ENCODE results near the gene NBPF6. TPM values are rescaled to one million over a fixed set of nuclear protein-coding genes. Genes with fewer than 3 reads are reported as not detected.
"Not testable (repeated sequence)": the region's sequence is repeated elsewhere in the genome, so short reads cannot be mapped to it uniquely, and the experiment has no call there.

NBPF6 gene
- total and polyA plus RNA-seq, 2 donors (not counting 1 experiment from before 2014, with no cell fraction given) = not detected

DNA sequence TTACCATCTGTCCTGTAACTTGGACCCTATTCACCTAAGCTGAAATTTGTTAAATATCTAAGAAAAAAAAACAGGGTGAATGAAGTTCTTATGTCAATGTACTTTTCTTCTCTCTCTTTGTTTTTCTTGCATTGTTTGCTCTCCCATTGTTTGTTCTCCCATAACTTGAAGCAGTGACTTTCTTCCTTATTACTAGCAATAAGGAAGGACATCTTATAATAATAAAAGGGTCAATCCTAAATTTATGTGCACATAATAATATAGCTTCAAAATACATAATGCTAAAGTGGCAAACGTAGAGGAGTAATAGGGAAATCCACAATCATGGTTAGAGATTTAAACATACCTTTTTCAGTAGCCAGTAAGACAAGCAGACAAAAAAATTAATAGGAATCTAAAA lies 23.3 kb upstream of the NBPF6 start:
- H3K4me3 ChIP-seq (ENCODE audit: control extremely low read depth in 1 of 5, extremely low read depth in 1 of 5, insufficient read depth in 1 of 5, low read depth in 2 of 5, low read length in 4 of 5); H3K4me1 ChIP-seq (ENCODE audit: control insufficient read depth in 2 of 2, insufficient read depth in 2 of 2, low read length in 2 of 2); H3K9me3 Mint-ChIP-seq (ENCODE audit: insufficient read depth); H3K36me3 ChIP-seq (replicated peaks in 1 of 2; ENCODE audit: control extremely low read depth in 1 of 2, control insufficient read depth in 1 of 2, extremely low read depth in 1 of 2, insufficient read depth in 2 of 2, low read length in 1 of 2); POLR2A ChIA-PET; H3K27me3 Mint-ChIP-seq; H4K20me1 ChIP-seq (ENCODE audit: control insufficient read depth, insufficient read depth, low read length, poor library complexity, severe bottlenecking); H3K9me3 ChIP-seq (ENCODE audit: control extremely low read depth in 1 of 3, control insufficient read depth in 2 of 3, insufficient read depth in 1 of 3, low read length in 2 of 3); H2AFZ ChIP-seq (ENCODE audit: insufficient read depth, low read depth, low read length, poor library complexity, severe bottlenecking); CTCF ChIA-PET; H3K27ac Mint-ChIP-seq; H3K79me2 ChIP-seq (ENCODE audit: control insufficient read depth, insufficient read depth, low read length); H3K4me3 Mint-ChIP-seq; H3K27me3 ChIP-seq (replicated peaks in 1 of 4; ENCODE audit: control extremely low read depth in 1 of 4, control insufficient read depth in 3 of 4, insufficient read depth in 4 of 4, low read length in 3 of 4); DNase-seq; H3K4me2 ChIP-seq (replicated peaks; ENCODE audit: low read depth, low read length, poor library complexity, severe bottlenecking); H3K4me1 Mint-ChIP-seq; H3K27ac ChIP-seq (ENCODE audit: low read length in 2 of 2); ATAC-seq (ENCODE audit: low read depth); intact Hi-C loops (cut with micrococcal nuclease); H3K9ac ChIP-seq (ENCODE audit: low read length): not testable (repeated sequence)
- WGBS (ENCODE audit: insufficient coverage) = no CpG with 5 or more reads among the region's 1 CpG

DNA sequence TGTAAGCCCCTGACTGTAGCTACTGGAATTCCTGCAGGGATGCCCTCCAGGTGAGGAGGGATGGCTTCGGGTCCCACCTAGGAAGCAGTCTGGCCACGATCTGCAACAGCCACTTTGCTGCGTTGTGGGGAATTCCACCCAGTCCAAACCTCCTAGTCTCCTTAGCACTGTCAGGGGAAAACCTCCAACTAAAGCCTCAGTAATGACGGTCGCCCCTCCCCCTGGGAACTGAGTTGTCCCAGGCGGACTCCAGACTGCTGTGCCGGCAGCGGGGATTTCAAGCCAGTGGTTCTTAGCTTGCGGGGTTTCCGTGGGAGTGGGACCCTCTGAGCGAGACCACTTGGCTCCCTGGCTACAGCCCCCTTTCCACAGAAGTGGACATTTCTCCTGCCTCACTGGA lies 18.1 kb upstream of the NBPF6 start:
- H3K27me3 Mint-ChIP-seq; H3K4me1 Mint-ChIP-seq; H3K9me3 Mint-ChIP-seq (ENCODE audit: insufficient read depth); H3K9ac ChIP-seq (ENCODE audit: low read length); DNase-seq; H3K9me3 ChIP-seq (ENCODE audit: control extremely low read depth in 1 of 3, control insufficient read depth in 2 of 3, insufficient read depth in 1 of 3, low read length in 2 of 3); H3K4me3 Mint-ChIP-seq; H3K27ac ChIP-seq (ENCODE audit: low read length in 2 of 2); intact Hi-C loops (cut with micrococcal nuclease); H3K27ac Mint-ChIP-seq; H3K27me3 ChIP-seq (replicated peaks in 1 of 4; ENCODE audit: control extremely low read depth in 1 of 4, control insufficient read depth in 3 of 4, insufficient read depth in 4 of 4, low read length in 3 of 4); H3K79me2 ChIP-seq (ENCODE audit: control insufficient read depth, insufficient read depth, low read length); POLR2A ChIA-PET; H3K36me3 ChIP-seq (replicated peaks in 1 of 2; ENCODE audit: control extremely low read depth in 1 of 2, control insufficient read depth in 1 of 2, extremely low read depth in 1 of 2, insufficient read depth in 2 of 2, low read length in 1 of 2); H3K4me1 ChIP-seq (ENCODE audit: control insufficient read depth in 2 of 2, insufficient read depth in 2 of 2, low read length in 2 of 2); ATAC-seq (ENCODE audit: low read depth); H3K4me3 ChIP-seq (ENCODE audit: control extremely low read depth in 1 of 5, extremely low read depth in 1 of 5, insufficient read depth in 1 of 5, low read depth in 2 of 5, low read length in 4 of 5); CTCF ChIA-PET; H3K4me2 ChIP-seq (replicated peaks; ENCODE audit: low read depth, low read length, poor library complexity, severe bottlenecking); H4K20me1 ChIP-seq (ENCODE audit: control insufficient read depth, insufficient read depth, low read length, poor library complexity, severe bottlenecking); H2AFZ ChIP-seq (ENCODE audit: insufficient read depth, low read depth, low read length, poor library complexity, severe bottlenecking): not testable (repeated sequence)
- WGBS (ENCODE audit: insufficient coverage) = no CpG with 5 or more reads among the region's 11 CpGs

DNA sequence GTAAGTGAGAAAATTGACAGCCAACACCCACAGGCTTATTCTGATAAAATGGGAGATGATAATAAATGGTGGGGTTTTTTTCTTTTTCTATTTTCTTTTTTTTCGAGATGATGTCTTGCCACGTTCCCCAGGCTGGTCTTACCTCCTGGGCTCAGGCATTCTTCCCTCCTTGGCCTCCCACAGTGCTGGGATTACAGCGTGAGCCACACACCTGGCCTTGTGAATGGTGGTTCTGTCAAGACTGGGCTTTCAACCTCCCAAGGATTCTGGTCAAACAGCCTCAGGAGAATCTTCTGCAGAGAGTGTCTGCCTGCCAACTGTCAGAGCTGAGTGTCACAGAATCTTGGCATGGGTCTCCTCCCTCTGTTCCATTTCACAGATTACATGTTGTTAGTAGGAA lies 16.7 kb upstream of the NBPF6 start:
- H3K4me1 ChIP-seq (ENCODE audit: control insufficient read depth in 2 of 2, insufficient read depth in 2 of 2, low read length in 2 of 2); H3K36me3 ChIP-seq (replicated peaks in 1 of 2; ENCODE audit: control extremely low read depth in 1 of 2, control insufficient read depth in 1 of 2, extremely low read depth in 1 of 2, insufficient read depth in 2 of 2, low read length in 1 of 2); H2AFZ ChIP-seq (ENCODE audit: insufficient read depth, low read depth, low read length, poor library complexity, severe bottlenecking); H3K27ac Mint-ChIP-seq; H3K9me3 Mint-ChIP-seq (ENCODE audit: insufficient read depth); H3K4me2 ChIP-seq (replicated peaks; ENCODE audit: low read depth, low read length, poor library complexity, severe bottlenecking); H3K4me3 ChIP-seq (ENCODE audit: control extremely low read depth in 1 of 5, extremely low read depth in 1 of 5, insufficient read depth in 1 of 5, low read depth in 2 of 5, low read length in 4 of 5); H3K4me3 Mint-ChIP-seq; DNase-seq; H3K27ac ChIP-seq (ENCODE audit: low read length in 2 of 2); H3K27me3 ChIP-seq (replicated peaks in 1 of 4; ENCODE audit: control extremely low read depth in 1 of 4, control insufficient read depth in 3 of 4, insufficient read depth in 4 of 4, low read length in 3 of 4); intact Hi-C loops (cut with micrococcal nuclease); H3K27me3 Mint-ChIP-seq; H3K4me1 Mint-ChIP-seq; CTCF ChIA-PET; ATAC-seq (ENCODE audit: low read depth); H3K9ac ChIP-seq (ENCODE audit: low read length); POLR2A ChIA-PET; H4K20me1 ChIP-seq (ENCODE audit: control insufficient read depth, insufficient read depth, low read length, poor library complexity, severe bottlenecking); H3K9me3 ChIP-seq (ENCODE audit: control extremely low read depth in 1 of 3, control insufficient read depth in 2 of 3, insufficient read depth in 1 of 3, low read length in 2 of 3); H3K79me2 ChIP-seq (ENCODE audit: control insufficient read depth, insufficient read depth, low read length): not testable (repeated sequence)
- WGBS (ENCODE audit: insufficient coverage) = no CpG with 5 or more reads among the region's 3 CpGs

DNA sequence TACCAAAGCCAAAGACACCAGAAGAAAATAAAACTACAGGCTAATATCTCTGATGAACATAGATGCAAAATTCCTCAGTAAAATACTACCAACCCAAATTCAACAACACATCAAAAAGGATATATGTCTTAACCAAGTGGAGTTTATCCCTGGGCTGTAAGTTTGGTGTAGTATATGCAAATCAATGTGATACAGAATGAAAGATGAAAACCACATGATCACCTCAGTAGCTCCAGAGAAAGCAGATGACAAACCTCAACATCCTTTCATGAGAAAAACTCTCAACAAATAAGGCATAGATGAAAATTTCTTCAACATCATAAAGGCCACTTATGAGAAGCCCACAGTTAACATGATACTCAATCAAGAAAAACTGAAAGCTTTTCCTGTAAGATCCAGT lies 11.6 kb upstream of the NBPF6 start:
- H3K4me1 ChIP-seq (ENCODE audit: control insufficient read depth in 2 of 2, insufficient read depth in 2 of 2, low read length in 2 of 2); H3K9ac ChIP-seq (ENCODE audit: low read length); DNase-seq; H3K9me3 Mint-ChIP-seq (ENCODE audit: insufficient read depth); H2AFZ ChIP-seq (ENCODE audit: insufficient read depth, low read depth, low read length, poor library complexity, severe bottlenecking); H3K27ac Mint-ChIP-seq; H3K79me2 ChIP-seq (ENCODE audit: control insufficient read depth, insufficient read depth, low read length); H3K4me3 ChIP-seq (ENCODE audit: control extremely low read depth in 1 of 5, extremely low read depth in 1 of 5, insufficient read depth in 1 of 5, low read depth in 2 of 5, low read length in 4 of 5); H3K4me2 ChIP-seq (replicated peaks; ENCODE audit: low read depth, low read length, poor library complexity, severe bottlenecking); H3K27me3 ChIP-seq (replicated peaks in 1 of 4; ENCODE audit: control extremely low read depth in 1 of 4, control insufficient read depth in 3 of 4, insufficient read depth in 4 of 4, low read length in 3 of 4); H3K27ac ChIP-seq (ENCODE audit: low read length in 2 of 2); H3K9me3 ChIP-seq (ENCODE audit: control extremely low read depth in 1 of 3, control insufficient read depth in 2 of 3, insufficient read depth in 1 of 3, low read length in 2 of 3); H3K27me3 Mint-ChIP-seq; ATAC-seq (ENCODE audit: low read depth); H3K4me1 Mint-ChIP-seq; POLR2A ChIA-PET; H3K36me3 ChIP-seq (replicated peaks in 1 of 2; ENCODE audit: control extremely low read depth in 1 of 2, control insufficient read depth in 1 of 2, extremely low read depth in 1 of 2, insufficient read depth in 2 of 2, low read length in 1 of 2); intact Hi-C loops (cut with micrococcal nuclease); H3K4me3 Mint-ChIP-seq; H4K20me1 ChIP-seq (ENCODE audit: control insufficient read depth, insufficient read depth, low read length, poor library complexity, severe bottlenecking); CTCF ChIA-PET: not testable (repeated sequence)
